HG03457 (cell line): ENCODE measurements around the gene MYO9B.
"Not testable (repeated sequence)": the region's sequence is repeated elsewhere in the genome, so short reads cannot be mapped to it uniquely, and the experiment has no call there.

Source experiments
- ATAC-seq: cut with Tn5 transposase; IDR thresholded peaks from one replicate; pipeline ENCODE4 v1.9.1; 2021; ENCODE audit warnings: moderate number of reproducible peaks; ENCODE audit not compliant: unreplicated experiment

The MYO9B gene

GRCh38 chr19:17138937-17139598 is 63.5 kb downstream of the MYO9B start:
- ATAC-seq: no peak

- not testable (repeated sequence) for ATAC-seq
Measured at GRCh38 chr19:17144771-17145170, 69.2 kb downstream of the MYO9B start.

GRCh38 chr19:17145546-17146497 is 70.2 kb downstream of the MYO9B start:
- ATAC-seq: no peak

GRCh38 chr19:17148130-17148529 is 72.6 kb downstream of the MYO9B start:
- ATAC-seq: no peak

GRCh38 chr19:17149393-17150135 is 74.0 kb downstream of the MYO9B start:
- ATAC-seq: no peak

- ATAC-seq: no peak
Measured at GRCh38 chr19:17153996-17154395, 78.4 kb downstream of the MYO9B start.

GRCh38 chr19:17155251-17155650 is 79.7 kb downstream of the MYO9B start:
- ATAC-seq: no peak

- ATAC-seq: no peak
Measured at GRCh38 chr19:17156296-17156946, 80.8 kb downstream of the MYO9B start.

- no peak for ATAC-seq
Measured at GRCh38 chr19:17156947-17157302, 81.3 kb downstream of the MYO9B start.

- ATAC-seq: no peak
Measured at GRCh38 chr19:17158584-17158983, 83.0 kb downstream of the MYO9B start.

GRCh38 chr19:17159466-17160393 is 84.2 kb downstream of the MYO9B start:
- ATAC-seq: no peak

GRCh38 chr19:17160908-17161307 is 85.3 kb downstream of the MYO9B start:
- ATAC-seq: no peak

- not testable (repeated sequence) for ATAC-seq
Measured at GRCh38 chr19:17162131-17162530, 86.6 kb downstream of the MYO9B start.

GRCh38 chr19:17162580-17162979 is 87.0 kb downstream of the MYO9B start:
- ATAC-seq: no peak

- no peak for ATAC-seq
Measured at GRCh38 chr19:17163652-17164051, 88.1 kb downstream of the MYO9B start.

- no peak for ATAC-seq
Measured at GRCh38 chr19:17164639-17165038, 89.1 kb downstream of the MYO9B start.

GRCh38 chr19:17165715-17166114 is 90.1 kb downstream of the MYO9B start:
- no peak for ATAC-seq

- ATAC-seq: no peak
Measured at GRCh38 chr19:17170538-17171297, 95.1 kb downstream of the MYO9B start.

GRCh38 chr19:17171874-17172273 is 96.3 kb downstream of the MYO9B start:
- no peak for ATAC-seq
